NT2/D1 (cell line): ENCODE data around the gene ARHGAP24.

ENCODE experiments used
- YY1 ChIP-seq: IDR thresholded peaks from 2 replicates; pipeline ENCODE4 v1.6.1; 2011; ENCODE audit not compliant: insufficient read length, insufficient read depth
- ZNF274 ChIP-seq: IDR thresholded peaks from 2 replicates; pipeline ENCODE4 v1.6.1; 2011; ENCODE audit warnings: mild to moderate bottlenecking, low read depth, low read length

- TF ChIP-seq ZNF274 (no peak), YY1 (no peak)
Observed at GRCh38 chr4:85510632-85510984, 35.7 kb downstream of the ARHGAP24 start.
